ENCODE results near the gene CHDH. TPM values are rescaled to one million over a fixed set of nuclear protein-coding genes. Genes with fewer than 3 reads are reported as not detected.

CHDH gene
- total RNA-seq, 4 donors from 2014 or later = 57.8 to 126 (median 94.2) TPM

DNA sequence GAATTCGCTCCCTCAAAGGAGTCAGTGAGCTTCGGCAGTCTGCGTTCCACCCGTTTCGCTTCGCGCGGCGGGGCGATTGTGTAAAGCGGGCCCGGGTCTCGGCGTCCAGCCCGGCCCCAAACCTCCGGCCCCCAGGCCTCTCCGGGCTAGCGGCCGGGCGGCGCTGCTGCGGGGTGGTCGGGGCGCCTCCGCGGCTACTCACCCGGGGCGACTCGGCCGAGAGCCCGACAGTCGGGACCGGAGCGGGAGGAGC, 412 bp downstream of the CHDH start:
- H3K4me3 ChIP-seq = peak overlapping the region; percentile 43 to 83 (median 72)
- no peaks in the 10 kb centered on the region for H3K27me3 ChIP-seq
- H3K36me3 ChIP-seq = no peaks in the 10 kb centered on the region
- TF ChIP-seq POLR2A (IDR thresholded peaks at IDR 0.05) = no peak
- TF ChIP-seq, protein P1, sequence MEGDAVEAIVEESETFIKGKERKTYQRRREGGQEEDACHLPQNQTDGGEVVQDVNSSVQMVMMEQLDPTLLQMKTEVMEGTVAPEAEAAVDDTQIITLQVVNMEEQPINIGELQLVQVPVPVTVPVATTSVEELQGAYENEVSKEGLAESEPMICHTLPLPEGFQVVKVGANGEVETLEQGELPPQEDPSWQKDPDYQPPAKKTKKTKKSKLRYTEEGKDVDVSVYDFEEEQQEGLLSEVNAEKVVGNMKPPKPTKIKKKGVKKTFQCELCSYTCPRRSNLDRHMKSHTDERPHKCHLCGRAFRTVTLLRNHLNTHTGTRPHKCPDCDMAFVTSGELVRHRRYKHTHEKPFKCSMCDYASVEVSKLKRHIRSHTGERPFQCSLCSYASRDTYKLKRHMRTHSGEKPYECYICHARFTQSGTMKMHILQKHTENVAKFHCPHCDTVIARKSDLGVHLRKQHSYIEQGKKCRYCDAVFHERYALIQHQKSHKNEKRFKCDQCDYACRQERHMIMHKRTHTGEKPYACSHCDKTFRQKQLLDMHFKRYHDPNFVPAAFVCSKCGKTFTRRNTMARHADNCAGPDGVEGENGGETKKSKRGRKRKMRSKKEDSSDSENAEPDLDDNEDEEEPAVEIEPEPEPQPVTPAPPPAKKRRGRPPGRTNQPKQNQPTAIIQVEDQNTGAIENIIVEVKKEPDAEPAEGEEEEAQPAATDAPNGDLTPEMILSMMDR (IDR thresholded peaks at IDR 0.05) = no peak
- no peaks in the 10 kb centered on the region for H3K9me3 ChIP-seq
- no peak for DNase-seq
- peaks cover 0 to 17% (median 7%) of the 10 kb centered on the region in 4 donors for H3K4me1 ChIP-seq
- H3K27ac ChIP-seq = peak overlapping the region; percentile 58 to 97 (median 83)

DNA sequence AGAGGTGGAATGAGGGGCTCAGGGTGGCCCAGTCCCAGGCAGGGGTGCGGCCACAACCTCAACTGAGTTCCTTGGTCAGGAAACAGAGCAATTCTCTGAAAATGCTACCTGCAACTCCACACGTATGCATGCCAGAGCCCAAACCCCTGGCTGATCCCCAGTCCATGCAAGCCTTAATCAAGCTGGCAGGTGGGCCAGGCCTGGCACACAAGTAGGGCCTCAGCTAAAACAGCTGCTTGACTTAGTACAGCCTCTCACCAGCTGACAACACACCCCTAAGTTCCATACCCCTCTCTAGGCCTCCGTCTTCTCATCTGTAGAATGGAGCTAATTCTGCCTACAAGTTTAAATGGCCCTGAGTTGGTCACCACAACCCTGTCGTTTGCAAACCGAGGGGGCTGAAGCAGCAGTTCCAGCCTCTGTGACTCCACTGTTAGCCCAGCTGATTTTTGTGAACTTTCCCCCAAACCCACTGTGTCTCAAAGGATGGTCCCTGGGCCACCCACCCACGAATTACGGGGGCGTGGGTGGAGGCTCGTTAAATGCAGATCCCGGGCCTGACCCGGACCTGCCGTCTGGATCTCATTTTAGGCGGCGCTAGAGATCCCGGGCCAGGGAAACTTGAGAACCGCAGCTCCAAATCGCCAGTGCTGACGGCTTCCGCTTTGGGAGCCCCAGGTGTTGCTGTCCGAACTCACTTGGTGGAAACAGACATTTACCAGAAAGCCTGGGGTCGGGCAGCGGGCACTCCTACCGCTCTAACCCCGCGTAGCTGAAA, 927 bp downstream of the CHDH start:
- Histone ChIP-seq H3K36me3 (no peaks in the 10 kb centered on the region), H3K4me1 (peaks cover 0 to 17% (median 7%) of the 10 kb centered on the region in 4 donors), H3K27me3 (no peaks in the 10 kb centered on the region), H3K27ac (peak overlapping the region; percentile 58 to 97 (median 83)), H3K4me3 (peak overlapping the region; percentile 43 to 83 (median 72)), H3K9me3 (no peaks in the 10 kb centered on the region)
- peak in 2 of 3 donors; percentile 35 to 64 for DNase-seq
- no peak for TF ChIP-seq POLR2A (IDR thresholded peaks at IDR 0.05)
- TF ChIP-seq, protein P1 (IDR thresholded peaks at IDR 0.05) = peak in 2 of 6 experiments; percentile 18 to 23

DNA sequence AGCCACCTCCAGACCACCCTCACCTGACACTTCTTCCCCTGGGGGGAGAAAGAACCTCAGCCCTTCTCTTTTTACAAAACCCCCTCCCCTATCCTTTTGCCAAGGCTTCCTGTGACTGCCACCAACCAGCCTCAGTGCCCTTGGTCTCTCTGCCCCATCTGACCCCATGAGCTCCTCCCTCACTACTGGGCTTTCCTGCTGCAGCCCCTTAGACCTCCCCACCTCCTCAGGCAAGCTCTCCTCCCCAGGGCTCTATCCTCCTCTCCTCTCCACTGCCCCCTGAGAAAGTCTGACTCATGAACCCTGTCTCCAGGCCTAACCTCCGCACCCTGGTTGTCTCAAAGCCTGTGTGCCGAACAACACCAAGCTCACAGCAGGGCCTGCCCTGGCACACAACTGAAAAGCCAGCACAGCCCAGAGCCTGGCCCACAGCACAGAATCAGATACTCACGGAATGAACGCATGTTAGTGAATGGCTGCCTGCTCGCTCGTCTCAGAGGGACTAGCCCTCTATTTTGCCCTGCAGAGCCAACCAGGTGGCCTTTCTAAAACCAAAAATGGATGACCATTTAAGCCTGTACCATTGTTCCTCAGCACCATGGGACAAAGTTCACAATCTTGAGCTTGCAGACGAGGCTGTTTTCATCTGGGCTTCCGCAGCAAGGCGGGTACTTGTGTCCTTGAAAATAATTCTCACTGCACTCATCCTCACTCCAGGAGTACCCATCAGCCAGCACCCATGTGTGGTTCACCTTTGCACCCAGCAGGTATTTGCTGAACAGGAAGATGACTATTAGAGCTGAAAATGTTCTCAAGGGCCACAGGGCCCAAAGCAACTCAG, 1.7 kb downstream of the CHDH start:
- H3K27me3 ChIP-seq = no peaks in the 10 kb centered on the region
- DNase-seq = peak in 2 of 3 donors; percentile 70 to 77
- H3K4me3 ChIP-seq = peak overlapping the region in 2 of 4 donors; percentile 82 to 83
- peak in 1 of 2 donors; percentile 58 for TF ChIP-seq POLR2A (IDR thresholded peaks at IDR 0.05)
- TF ChIP-seq, protein P1 (IDR thresholded peaks at IDR 0.05) = no peak
- H3K9me3 ChIP-seq = no peaks in the 10 kb centered on the region
- peak overlapping the region in 3 of 4 donors; percentile 78 to 97 (median 88) for H3K27ac ChIP-seq
- H3K4me1 ChIP-seq = peaks cover 0 to 17% (median 7%) of the 10 kb centered on the region in 4 donors
- peaks cover 0 to 4% (median 0%) of the 10 kb centered on the region in 3 donors for H3K36me3 ChIP-seq

DNA sequence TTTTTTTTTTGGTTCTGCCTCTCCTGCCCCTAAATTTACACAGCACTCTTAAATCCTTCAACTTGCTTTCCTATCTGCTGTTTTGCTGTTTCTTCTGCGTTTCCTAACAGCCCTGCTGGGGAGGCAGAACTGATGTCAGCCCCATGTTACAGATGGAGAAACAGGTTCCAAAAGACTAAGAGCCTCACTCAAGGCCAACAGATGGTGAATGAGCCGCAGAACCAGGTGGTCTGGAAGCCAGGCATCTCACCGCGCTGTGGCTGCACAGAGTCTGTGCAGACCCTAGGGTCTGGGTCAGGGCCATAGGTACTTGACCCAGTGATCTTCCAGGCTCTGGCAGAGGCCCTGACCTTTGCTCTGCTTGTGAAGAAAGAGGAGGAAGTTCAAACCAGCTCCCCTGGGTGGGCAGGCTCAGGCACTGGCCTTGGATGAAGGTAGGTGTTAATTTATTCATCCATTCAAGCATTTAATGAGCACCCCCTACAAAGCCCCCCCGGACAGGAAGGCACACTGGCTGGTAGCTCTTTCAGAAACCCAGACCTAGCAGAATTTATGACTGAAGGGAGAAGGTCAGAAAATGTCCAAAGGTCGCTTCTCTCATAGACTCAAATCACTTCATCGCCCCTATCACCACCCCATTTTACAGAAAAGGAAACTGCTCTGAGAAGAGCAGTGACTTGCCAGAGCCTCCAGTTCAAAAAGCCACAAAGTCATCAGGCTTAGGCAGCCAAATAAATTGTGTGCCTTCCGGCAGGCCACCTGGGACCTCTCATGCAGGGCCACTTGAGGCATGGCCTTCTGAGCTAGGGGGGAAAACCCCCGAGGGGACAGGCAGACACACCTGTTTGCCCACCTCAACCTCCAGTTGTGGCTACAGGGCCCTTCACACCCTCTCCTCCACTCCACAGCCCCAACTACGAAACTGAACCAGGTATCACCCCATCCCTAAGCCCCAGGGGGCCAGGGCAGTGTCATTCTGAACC, 2.7 kb downstream of the CHDH start:
- Histone ChIP-seq H3K4me3 (peak overlapping the region in 2 of 4 donors; percentile 82 to 83), H3K27ac (peak overlapping the region in 3 of 4 donors; percentile 78 to 97 (median 88)), H3K36me3 (peaks cover 0 to 5% (median 0%) of the 10 kb centered on the region in 3 donors), H3K4me1 (peaks cover 0 to 17% (median 7%) of the 10 kb centered on the region in 4 donors), H3K27me3 (no peaks in the 10 kb centered on the region), H3K9me3 (no peaks in the 10 kb centered on the region)
- no peak for DNase-seq
- TF ChIP-seq, protein P1 (IDR thresholded peaks at IDR 0.05) = no peak
- no peak for TF ChIP-seq POLR2A (IDR thresholded peaks at IDR 0.05)
